A673 (cell line): ENCODE measurements around the gene GATA2. TPM values are rescaled to one million over a fixed set of nuclear protein-coding genes. Genes with fewer than 3 reads are reported as not detected.

ENCODE experiments used
- BruUV-seq: library from RNA; stranded (reverse); fragments of 400-500 nt; replicated peaks from 2 replicates; lab custom pipeline; 2021; lab: Mats Ljungman, UMichigan
- CTCF ChIA-PET: fragments of 300-600 bp; sonication (Branson Sonifier 250); formaldehyde crosslinking; loops from one replicate; lab custom pipeline; 2022; ENCODE audit warnings: antibody characterized with exemption; lab: Charles Lee
- POLR2A ChIA-PET: fragments of 300-600 bp; sonication (Branson Sonifier 250); formaldehyde crosslinking; loops from one replicate; lab custom pipeline; 2022; ENCODE audit warnings: antibody characterized with exemption; ENCODE audit not compliant: low non-redundant PET; lab: Charles Lee
- DNase-seq: peaks from one replicate; pipeline ENCODE4 v3.0.0-alpha.2; 2015; ENCODE audit warnings: low spot score
- H3K27ac ChIP-seq: fragments of 200-600 bp; sonication (generic); 2 replicates; pipeline ENCODE4 v1.5.1; 2016; ENCODE audit warnings: mixed run types, low read depth, mild to moderate bottlenecking, mixed read lengths, antibody characterized with exemption, low read length; ENCODE audit not compliant: poor library complexity, severe bottlenecking
- H3K27me3 ChIP-seq: fragments of 200-600 bp; sonication (generic); replicated peaks from 2 replicates; pipeline ENCODE4 v1.6.1; 2017; ENCODE audit warnings: mixed run types, low read depth, mild to moderate bottlenecking, mixed read lengths, antibody characterized with exemption, low read length; ENCODE audit not compliant: insufficient read depth, poor library complexity
- H3K36me3 ChIP-seq: fragments of 200-600 bp; sonication (generic); 2 replicates; pipeline ENCODE4 v1.6.1; 2016; ENCODE audit warnings: mixed run types, mild to moderate bottlenecking, mixed read lengths, antibody characterized with exemption, low read length; ENCODE audit not compliant: insufficient read depth, poor library complexity, severe bottlenecking
- H3K4me1 ChIP-seq: fragments of 200-600 bp; sonication (generic); 2 replicates; pipeline ENCODE4 v1.6.1; 2017; ENCODE audit warnings: mixed run types, mild to moderate bottlenecking, mixed read lengths, antibody characterized with exemption, low read length; ENCODE audit not compliant: insufficient read depth, poor library complexity, severe bottlenecking
- H3K4me3 ChIP-seq: fragments of 200-600 bp; sonication (generic); 2 replicates; pipeline ENCODE4 v1.5.1; 2016; ENCODE audit warnings: low read depth, mixed run types, mild to moderate bottlenecking, mixed read lengths, low read length; ENCODE audit not compliant: poor library complexity, severe bottlenecking
- H3K9me3 ChIP-seq: fragments of 200-600 bp; sonication (generic); 2 replicates; pipeline ENCODE4 v1.6.1; 2016; ENCODE audit warnings: mixed run types, low read depth, mild to moderate bottlenecking, mixed read lengths, antibody characterized with exemption, low read length; ENCODE audit not compliant: poor library complexity, severe bottlenecking
- CTCF ChIP-seq: fragments of 300-800, 200-600 bp; sonication (generic); conservative IDR thresholded peaks from 2 replicates; pipeline ENCODE4 v1.5.1; 2017; ENCODE audit warnings: low read depth, mild to moderate bottlenecking, antibody characterized with exemption, low read length, moderate library complexity, mixed read lengths
- EZH2 ChIP-seq: fragments of 200-600 bp; sonication (generic); IDR thresholded peaks from 2 replicates; pipeline ENCODE4 v1.6.1; 2017; ENCODE audit warnings: borderline replicate concordance, low read depth, mild to moderate bottlenecking, mixed read lengths, antibody characterized with exemption, low read length; ENCODE audit not compliant: poor library complexity, severe bottlenecking
- intact Hi-C: fragments of 100-400 bp; cut with micrococcal nuclease; formaldehyde crosslinking; loops from one replicate; pipeline ENCODE4 v1.10.0; 2022; ENCODE audit not compliant: unreplicated experiment
- total RNA-seq: library from RNA; stranded (reverse); gene quantifications from 2 replicates; pipeline ENCODE4 v1.2.3, GENCODE V29; 2021

Gene GATA2
- total RNA-seq, 1 experiment from 2014 or later = 19.4 TPM

DNA sequence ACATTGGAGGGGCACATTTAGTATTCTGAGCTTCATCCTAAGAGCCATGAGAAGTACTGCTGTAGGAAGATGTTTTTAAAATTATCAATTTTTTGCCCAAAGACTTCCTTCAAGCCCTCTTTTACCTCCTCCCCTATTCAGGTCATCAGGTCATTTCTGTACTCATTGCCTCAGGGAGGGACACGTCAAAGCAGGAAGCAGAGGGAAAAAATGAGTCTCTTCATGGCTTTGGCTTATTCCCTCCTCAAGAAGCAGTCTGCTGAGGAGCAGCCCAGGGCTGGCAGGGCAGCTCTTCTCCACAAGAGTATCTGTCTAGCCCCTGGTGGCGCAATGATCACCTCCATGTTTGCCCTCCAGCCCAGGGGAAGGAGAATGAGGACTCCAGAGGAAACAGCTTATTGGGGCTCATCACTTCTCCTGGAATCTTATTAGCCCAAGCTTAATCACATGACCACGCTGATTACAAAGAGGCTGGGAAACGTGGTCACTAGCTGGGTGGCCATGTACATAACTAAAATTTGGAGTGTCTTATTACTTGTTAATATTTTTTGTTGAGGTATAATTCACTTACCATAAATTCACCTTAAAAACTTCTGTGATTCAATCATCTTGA lies 44.2 kb upstream of the GATA2 start:
- POLR2A ChIA-PET = no interaction called here
- H3K36me3 ChIP-seq = no peaks in the 10 kb centered on the region
- no peak for DNase-seq
- no peak overlapping the region for H3K27ac ChIP-seq
- no TSS peak for BruUV-seq
- H3K27me3 ChIP-seq = peaks cover 5% of the 10 kb centered on the region
- no peaks in the 10 kb centered on the region for H3K4me1 ChIP-seq
- CTCF ChIA-PET = no interaction called here
- TF ChIP-seq CTCF (no peak), EZH2 (no peak)
- no peak overlapping the region for H3K4me3 ChIP-seq
- intact Hi-C loops = no loop called here
- H3K9me3 ChIP-seq = no peaks in the 10 kb centered on the region

- no peak overlapping the region for H3K27ac ChIP-seq
- ChIA-PET POLR2A (interaction anchor here (0.7 kb wide), 1 partner anchor 19 kb away, joined by 3 read pairs; no protein-coding TSS in a partner anchor), CTCF (interaction anchor here (0.5 kb wide), 1 partner anchor 438 kb away, joined by 4 read pairs; no protein-coding TSS in a partner anchor)
- no peaks in the 10 kb centered on the region for H3K36me3 ChIP-seq
- H3K27me3 ChIP-seq = peaks cover 12% of the 10 kb centered on the region
- H3K4me1 ChIP-seq = no peaks in the 10 kb centered on the region
- BruUV-seq = no TSS peak
- TF ChIP-seq EZH2 (no peak), CTCF (no peak)
- intact Hi-C loops = no loop called here
- no peak for DNase-seq
- no peaks in the 10 kb centered on the region for H3K9me3 ChIP-seq
- H3K4me3 ChIP-seq = no peak overlapping the region
Observed at GRCh38 chr3:128532012-128532983, 39.3 kb upstream of the GATA2 start.

DNA sequence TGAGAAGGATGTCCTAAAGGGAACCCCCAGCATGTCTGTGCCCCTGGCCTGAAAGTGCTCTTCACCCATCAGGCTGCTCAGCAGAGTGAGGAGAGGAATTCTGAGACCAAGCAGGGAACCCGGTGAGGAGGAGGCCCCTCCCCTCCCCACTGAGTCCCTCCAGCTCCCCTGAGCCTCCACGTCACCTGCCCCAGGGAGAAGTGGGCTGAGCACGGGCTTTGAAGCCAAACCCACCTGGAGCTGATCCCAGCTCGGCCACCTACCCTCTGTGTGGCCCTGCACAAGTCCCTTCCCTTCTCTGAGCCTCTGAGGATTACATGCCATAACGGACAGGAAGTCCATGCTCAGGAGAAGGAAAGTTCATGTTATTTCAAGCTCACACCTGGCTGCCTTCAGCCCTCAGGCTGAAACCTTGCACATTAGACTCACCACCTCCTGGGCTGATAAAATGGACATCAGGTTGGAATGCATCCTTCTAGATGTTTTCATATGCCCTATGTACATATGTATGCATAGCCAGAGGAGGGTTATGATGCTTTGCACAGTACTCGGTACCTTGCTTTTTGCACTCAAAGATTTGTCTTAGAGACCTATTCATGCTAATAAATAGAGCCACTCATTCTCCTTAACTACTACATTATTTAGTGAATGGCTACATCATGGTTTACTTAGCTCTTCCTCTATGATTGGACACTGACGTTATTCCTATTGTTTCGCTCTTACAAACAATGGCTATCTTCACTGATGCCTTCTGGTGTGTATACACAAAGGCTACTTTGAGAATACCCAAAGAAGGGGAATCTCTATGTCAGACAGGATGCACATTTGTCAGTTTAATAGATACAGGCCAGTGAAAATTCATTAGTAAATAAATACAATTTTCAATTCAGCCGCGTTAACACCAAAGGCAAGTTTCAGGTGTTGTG lies 31.6 kb upstream of the GATA2 start:
- Histone ChIP-seq H3K27me3 (no peaks in the 10 kb centered on the region), H3K36me3 (no peaks in the 10 kb centered on the region), H3K27ac (no peak overlapping the region), H3K4me3 (no peak overlapping the region), H3K4me1 (no peaks in the 10 kb centered on the region), H3K9me3 (no peaks in the 10 kb centered on the region)
- ChIA-PET POLR2A (no interaction called here), CTCF (no interaction called here)
- no peak for DNase-seq
- no peak for TF ChIP-seq EZH2
- TF ChIP-seq CTCF = no peak
- no TSS peak for BruUV-seq
- intact Hi-C loops = no loop called here
